HG02884 (cell line): ENCODE results near the gene YPEL4.

ENCODE experiments used
- ATAC-seq: cut with Tn5 transposase; IDR thresholded peaks from one replicate; pipeline ENCODE4 v1.9.1; 2021; ENCODE audit warnings: mild to moderate bottlenecking, moderate library complexity; ENCODE audit not compliant: unreplicated experiment

The YPEL4 gene

DNA sequence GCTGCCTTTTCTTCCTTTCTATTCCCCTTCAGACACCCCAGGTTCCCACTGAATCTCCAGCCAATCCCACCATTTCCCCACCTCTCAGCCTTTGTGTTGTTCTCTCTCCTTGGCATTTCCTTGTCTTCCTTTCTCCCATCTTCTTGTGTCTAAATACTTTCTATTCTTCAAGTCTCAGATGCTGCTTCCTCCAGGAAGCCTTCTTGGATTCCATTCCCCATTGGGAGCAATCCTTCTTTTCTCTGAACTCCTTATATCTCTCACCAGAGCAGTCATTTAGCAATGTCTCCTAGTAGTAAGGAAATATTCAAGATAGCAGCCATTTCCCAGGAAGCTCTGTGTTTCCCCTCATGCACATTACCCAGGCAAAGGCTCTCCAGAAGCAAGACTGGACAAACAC is 15.4 kb downstream of the YPEL4 start:
- ATAC-seq: no peak

DNA sequence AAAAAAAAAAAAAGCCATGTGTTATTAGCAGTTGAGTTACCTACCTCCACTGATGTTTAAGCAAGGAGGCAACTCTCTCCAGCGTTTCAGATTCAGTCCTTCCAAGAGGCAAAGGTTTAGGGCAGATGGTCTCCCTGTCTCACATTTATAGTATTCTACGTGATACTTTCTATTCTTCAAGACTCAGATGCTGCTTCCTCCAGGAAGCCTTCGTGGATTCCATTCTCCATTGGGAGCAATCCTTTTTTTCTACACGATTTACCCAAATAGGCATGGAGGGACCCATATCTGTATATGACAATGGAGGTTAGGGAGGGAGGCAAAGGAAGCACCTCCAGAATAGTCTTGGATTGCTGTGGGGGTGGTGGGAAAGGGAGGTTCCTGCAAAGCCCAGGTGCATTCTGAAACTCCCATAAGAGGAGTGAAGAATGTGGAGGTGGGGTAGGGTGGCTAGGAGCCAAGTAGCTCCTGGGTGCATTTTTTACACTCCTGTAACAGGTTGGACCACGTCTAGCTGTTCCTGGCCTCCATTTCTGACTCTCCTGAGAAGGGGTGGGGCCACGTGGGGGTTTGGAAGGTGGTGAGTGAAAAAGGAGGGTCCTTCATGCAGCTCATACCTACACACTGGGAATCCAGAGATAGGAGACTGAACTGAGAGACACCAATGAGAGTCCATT is 16.2 kb downstream of the YPEL4 start:
- ATAC-seq: no peak

DNA sequence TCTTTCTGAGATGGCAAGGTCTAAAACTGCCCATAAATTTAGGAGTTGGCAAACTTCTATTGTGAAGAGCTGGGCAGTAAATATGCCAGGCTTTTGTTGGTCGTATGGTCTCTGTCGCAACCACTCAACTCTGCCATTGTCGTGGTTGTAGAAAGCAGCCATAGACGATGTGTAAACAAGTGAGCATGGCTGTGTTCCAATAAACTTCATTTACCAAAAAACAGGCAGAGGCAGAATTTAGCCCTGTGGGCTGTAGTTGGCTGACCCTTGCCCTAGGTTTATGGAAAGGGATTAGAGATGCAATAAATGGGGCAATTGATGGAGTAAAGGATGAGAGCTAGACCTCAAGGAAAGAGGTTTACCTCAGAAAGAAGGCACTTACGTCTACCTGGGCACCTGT is 17.6 kb downstream of the YPEL4 start:
- ATAC-seq: no peak

DNA sequence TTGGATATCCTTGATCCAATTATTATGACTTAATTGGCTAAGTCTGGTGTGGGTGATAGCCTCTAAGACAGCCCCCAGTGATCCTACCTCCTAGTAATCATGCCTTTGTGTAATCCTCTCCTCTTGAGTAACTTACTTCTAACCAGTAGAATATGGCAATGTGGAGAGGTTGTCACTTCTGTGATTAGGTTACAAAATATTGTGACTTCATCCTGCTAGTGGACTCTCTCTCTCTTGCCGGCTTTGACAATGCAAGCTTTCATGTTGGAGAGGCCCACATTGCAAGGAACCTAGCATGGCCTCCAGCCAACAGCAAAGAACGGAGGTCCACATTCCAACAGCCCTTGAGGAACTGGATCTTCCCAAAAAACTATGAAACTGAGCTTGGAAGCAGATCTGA is 19.5 kb downstream of the YPEL4 start:
- no peak for ATAC-seq

DNA sequence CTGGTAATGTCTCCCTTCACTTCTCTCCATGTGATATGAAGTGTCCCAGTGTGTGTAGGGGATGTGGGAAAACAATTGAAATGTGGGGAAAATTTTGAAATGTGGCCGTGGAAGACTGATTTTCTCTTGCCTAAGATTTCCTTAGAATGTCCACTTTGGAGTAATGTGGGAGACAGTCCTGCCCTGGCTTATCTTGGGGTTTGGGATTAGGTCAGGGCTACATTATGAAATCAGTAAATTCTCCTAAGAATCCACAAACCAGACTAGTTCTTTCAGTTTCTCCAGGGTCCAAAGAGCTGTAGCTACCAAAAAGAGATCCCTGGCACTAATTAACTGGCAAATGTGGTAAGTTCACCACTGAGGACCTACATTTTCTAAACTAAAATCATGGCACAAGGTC is 22.8 kb downstream of the YPEL4 start:
- no peak for ATAC-seq

DNA sequence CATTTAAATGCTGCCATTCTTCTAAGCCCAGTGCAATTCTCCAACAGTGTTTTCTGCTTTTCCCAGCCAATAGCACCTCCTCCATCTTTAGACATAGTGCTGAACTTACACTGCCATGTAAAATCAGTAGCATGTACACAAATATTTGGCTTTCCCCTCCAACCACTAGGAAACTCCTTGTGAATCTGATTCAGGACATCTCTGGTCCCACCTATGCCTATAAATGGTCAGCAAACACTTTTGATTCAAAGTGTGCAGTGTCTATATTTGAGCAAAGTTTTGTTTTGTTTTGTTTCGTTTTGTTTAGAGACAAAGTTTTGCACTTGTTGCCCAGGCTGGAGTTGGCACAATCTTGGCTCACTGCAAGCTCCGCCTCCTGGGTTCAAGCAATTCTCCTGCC is 24.8 kb downstream of the YPEL4 start:
- no peak for ATAC-seq

DNA sequence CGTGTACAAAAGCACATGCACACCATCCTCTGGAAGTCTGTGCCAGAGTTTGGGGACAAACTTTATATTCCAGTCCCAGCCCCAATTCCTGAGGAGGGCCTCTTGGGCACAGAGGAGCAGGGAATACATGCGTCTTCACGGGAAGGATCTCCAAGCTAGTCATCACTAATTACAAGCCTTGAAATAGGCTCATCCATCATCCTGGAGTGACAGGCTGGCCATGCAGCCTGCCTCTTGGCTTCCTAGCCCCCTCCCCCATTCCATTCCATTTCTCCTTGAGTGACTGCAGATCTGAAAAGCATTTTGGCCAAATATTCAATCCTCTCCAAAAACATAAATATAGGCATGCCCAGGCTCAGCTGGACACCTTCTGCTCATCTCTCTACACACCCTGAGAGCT is 27.4 kb downstream of the YPEL4 start:
- no peak for ATAC-seq

DNA sequence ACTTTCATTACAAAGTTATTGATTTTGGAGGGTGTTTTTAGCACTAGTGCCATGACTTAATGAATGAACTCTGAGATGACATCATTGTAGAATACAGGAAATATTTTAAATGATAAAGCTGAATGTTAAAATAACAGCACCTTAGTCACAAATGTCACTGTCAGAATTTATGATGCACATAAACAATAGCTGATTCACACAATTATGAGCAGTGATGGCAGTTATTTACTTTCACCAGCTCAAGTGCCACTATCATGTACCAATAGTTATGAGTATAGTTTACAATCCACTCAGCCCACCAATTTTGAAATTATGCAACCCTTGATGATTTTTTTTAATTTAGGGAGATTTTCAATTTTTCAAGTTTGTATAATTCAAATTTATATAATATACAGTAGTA is 29.2 kb downstream of the YPEL4 start:
- ATAC-seq: no peak

DNA sequence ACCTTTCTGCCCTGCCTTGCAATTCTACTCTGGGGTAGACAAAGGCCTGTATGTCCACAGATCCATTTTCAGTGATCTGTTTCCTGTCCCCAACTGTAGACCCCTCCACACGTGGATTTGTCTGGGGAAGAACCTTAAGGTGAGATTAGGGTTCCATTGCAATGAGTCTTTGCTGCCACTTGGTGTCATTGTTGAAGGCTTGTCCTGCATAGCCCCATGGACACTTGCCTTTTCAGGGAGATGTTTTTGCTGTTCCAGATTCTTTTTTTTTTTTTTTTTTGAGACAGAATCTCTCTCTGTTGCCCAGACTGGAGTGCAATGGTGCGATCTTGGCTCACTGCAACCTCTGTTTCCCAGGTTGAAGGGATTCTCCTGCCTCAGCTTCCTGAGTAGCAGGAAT is 30.4 kb downstream of the YPEL4 start:
- no peak for ATAC-seq

DNA sequence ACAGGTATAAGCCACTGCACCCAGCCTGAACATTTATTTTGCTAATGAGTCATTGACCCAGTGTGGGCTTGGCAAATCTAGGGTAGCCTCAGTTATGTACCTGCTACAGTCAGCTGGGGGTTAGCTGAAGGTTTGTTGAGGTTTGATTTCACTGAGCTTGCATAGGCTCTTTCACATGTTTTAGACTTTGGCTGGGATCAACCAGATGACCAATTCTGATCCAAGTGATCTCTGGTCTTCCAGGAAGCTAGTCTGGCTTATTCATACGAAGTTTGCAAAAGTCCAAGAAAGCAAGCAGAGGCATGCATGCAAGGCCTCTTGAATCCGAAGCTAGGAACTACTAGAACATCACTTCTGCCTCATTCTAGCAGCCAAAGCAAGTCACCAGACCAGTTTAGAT is 31.3 kb downstream of the YPEL4 start:
- ATAC-seq: no peak

DNA sequence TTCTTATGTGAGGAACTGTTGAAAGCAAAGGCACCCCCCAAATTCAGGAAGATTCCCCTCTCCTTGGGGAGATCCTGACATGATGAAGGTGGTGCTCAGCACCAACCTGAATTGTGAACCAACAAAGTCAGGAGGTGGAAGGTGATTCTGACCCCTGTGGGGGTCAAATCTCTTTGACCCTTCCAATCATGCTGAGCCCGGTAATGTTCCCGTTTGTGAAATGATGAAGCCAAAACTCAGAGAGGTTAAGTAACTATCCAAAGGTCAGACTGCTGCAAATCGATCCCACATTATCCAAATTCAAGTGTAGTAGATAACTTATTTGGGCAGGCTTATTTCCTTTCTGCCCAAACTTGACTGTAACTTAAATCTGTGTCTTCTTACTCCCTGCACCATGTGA is 33.1 kb downstream of the YPEL4 start:
- no peak for ATAC-seq

DNA sequence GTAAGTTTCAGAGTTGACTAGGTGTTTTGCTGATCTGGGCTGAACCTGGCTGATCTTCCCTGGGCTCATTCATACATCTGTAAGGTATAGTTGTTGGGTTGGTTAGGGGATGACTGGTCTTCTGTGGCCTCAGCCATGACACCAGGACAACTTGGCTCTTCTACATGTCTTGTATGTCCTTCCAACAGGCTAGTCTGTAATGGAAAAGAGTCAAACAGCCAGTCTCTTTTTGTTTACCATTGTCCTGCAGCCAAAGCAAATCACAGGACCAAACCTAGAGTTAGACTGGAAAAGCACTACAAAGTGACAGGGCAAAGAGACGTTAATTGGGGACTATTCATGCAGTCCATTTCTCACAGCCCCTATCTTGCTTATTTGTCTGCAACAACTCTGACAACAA is 34.4 kb downstream of the YPEL4 start:
- ATAC-seq: no peak

DNA sequence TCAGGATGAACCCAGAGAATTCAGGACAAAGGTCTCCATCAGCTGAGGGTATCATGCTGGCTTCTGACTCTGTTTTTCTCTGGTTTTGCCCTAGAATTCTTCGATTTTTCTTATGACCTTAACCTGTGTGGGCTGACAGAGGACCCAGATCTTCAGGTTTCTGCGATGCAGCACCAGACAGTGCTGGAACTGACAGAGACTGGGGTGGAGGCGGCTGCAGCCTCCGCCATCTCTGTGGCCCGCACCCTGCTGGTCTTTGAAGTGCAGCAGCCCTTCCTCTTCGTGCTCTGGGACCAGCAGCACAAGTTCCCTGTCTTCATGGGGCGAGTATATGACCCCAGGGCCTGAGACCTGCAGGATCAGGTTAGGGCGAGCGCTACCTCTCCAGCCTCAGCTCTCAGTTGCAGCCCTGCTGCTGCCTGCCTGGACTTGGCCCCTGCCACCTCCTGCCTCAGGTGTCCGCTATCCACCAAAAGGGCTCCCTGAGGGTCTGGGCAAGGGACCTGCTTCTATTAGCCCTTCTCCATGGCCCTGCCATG is 35.4 kb downstream of the YPEL4 start:
- no peak for ATAC-seq

DNA sequence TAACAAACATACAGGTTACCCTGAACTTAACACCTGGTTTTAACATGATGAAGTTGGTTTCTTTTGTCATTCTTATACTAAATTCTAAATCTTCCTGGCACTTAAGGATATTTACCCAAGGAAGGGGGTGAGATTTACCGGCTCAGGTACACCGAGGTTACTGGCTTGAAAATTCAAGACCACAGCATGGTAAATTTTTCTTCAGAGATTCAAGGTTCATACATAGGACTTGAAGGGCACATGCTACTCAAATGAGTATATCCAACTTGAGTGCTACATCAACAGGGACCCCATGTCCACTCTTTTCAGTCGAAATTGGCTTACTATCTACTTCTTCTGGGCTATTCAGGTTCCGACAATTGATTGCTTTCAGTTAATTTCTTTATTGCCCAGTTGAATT is 39.5 kb downstream of the YPEL4 start:
- ATAC-seq: no peak

DNA sequence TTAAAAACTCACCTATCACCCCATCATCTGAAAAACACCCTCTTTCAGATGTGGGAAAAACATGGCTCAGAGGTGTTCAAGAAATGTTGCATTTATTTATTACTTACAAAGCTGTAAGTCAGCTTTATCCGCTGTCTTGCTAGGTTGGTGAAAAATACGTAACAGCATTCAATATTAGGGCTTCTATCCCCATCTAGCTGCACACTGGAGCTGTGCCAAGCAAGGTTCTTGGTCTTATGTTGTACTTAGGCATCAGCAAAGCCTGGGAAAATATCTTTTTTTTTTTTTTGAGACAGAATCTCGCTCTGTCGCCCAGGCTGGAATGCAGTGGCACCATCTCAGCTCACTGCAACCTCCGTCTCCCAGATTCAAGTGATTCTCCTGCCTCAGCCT is 44.7 kb downstream of the YPEL4 start:
- ATAC-seq: no peak

DNA sequence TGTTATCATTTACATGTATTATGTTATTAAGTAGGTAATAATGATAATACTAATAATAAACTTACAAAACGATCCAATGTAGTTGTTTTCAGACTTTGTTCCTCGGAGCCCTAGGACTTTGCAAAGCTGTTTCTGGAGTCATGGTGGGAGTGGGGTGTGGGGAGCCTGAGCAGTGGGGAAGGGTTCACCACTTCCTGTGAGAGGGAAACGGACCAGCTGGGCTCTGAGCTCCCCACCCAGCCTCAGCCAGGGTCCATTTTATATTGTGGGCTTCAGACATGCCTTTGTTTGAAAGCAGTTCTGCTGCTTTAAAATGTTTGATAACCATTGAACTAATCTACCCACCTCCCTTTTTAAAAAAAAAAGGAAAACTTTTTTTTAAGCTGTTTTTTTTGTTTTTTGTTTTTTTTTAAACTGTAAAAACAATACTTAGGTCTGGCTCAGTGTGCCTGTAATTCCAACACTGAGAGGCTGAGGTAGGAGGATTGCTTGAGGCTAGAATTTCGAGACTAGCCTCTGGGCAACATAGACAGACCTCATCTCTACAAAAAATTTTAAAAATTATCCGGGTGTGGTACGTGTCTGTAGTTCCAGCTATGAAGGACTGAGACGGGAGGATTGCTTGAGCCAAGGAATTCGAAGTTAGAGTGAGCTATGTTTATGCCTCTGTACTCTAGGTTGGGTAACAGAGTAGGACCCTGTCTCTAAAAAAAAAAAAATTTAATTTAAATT is 45.2 kb downstream of the YPEL4 start:
- ATAC-seq: no peak

DNA sequence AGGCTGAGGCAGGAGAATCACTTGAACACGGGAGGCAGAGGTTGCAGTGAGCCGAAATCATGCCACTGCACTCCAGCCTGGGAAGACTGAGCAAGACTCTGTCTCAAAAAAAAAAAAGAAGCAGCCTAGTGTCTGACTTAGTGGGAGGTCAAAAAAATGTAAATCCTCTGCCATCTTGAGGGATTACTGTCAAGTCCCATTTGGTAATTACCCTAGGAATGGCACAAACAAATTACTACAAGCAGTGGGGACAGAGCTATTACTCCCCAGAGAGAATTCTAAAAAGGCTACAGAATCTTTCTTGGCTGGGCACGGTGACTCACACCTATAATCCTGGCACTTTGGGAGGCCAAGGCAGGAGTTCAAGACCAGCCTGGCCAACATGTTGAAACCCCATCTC is 48.4 kb downstream of the YPEL4 start:
- ATAC-seq: no peak

DNA sequence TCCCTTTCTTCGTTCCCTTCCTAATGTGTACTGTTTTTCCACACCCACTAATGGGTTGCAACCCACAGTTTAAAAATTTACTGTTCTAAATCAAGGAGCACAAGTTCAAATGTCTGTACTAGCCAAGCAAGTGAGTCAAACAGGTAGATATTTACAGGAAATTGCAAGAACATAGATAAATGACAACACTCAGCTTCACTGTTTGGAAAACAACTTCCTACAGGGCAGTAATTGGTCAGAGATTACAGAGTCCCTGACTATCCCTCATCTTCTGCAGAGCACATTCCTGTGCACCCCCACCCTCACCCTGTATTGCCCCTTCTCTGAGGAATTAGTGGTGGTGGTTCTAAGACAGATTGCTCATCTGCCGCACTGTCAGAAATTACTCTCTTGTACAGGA is 50.3 kb downstream of the YPEL4 start:
- ATAC-seq: no peak

DNA sequence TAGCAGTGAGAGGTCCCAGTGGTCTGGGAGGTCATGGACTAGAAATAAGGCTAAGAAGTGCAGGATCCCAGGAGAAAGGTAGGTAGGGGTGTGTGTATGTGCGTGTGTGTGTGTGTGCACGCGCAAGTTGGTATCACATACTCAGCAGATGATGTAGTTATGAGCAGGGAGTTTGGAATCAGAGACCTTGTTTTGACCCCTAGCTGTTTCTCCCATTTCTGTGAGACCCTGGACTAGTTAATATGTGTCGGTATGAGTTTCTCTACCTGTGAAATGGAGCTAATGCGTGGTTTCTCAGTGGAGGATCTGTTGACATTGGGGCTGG is 50.9 kb downstream of the YPEL4 start:
- ATAC-seq: no peak

DNA sequence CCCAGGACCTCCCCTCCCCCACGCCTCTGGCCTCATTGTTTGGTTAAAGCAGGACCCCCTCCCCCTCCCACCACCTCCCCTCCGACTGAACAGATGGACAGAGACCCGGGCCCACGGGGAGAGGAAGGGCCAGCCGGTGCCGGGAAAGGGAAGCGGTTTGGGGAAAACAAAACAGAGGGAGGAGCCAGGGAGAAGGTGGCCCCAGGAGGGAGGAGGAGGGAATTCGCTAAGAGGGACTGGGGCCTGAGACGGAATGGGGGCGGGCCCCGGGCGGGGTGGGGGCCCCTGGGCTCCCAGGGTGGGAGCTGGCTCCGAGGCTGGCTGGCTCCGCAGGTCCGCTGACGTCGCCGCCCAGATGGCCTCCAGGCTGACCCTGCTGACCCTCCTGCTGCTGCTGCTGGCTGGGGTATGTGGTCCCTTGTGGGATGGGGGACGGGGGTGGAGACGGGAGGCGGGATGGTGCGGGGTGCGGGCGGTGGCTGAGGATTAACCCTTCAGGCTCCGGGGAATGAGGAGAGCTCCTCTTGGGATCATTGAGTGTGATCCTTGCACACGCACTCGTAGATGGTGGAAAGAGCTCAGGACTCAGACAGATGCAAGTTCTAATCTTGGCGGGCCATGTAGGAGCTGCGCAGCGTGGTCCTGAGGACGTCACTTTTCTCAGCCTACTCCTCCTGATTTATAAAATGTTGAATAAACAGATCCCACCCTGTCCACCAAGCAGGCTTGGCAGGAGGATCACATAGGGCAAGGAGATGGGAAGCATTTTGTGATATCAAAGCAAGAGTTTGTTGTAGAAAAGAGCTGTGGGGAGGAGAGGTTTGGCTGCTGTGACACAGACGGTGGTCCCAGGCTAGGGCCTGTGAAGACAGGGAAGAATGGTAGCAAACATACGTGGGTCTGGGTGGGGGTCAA is 51.5 kb downstream of the YPEL4 start:
- ATAC-seq: no peak

DNA sequence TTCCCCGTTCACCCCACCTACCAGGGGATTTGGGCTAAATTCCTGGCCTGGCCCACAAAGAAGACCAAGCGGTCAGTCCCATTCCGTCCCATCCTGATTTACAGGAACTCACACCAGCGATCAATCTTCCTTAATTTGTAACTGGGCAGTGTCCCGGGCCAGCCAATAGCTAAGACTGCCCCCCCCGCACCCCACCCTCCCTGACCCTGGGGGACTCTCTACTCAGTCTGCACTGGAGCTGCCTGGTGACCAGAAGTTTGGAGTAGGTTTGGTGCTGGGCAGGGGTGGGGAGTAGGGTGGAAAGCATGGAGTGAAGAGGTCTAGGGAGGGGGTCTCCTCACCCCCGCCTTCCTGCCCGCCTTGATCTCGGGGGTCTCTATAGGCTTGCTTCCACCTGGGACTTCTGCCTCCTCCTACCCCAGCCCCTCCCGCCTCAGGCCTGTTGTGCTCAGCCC is 52.2 kb downstream of the YPEL4 start, which contains the start of gene SERPING1:
TSS of gene SERPING1 (plus strand) at position 225 of the 455 bp plus-strand sequence. CDS start 586 bp downstream, outside the sequence.
- ATAC-seq: no peak
